HepG2 (cell line): ENCODE results near the gene EMC8. TPM values are rescaled to one million over a fixed set of nuclear protein-coding genes. Genes with fewer than 3 reads are reported as not detected.

ENCODE experiments used
- ATF4 ChIP-seq, 2 experiments: fragments of 450-650 bp in 1 of 2; sonication (generic) in 1 of 2; formaldehyde crosslinking; IDR thresholded peaks; 2 replicates each; pipeline versions ENCODE4 v1.5.0 to v1.8.0; 2020 to 2022; ENCODE audit warnings: mild to moderate bottlenecking in 1 of 2, missing genetic modification reagents in 1 of 2
- FOXJ3 ChIP-seq: sonication (generic); formaldehyde crosslinking; IDR thresholded peaks from 2 replicates; pipeline ENCODE4 v1.4.0; 2020; ENCODE audit warnings: missing genetic modification reagents, mild to moderate bottlenecking, borderline replicate concordance
- HCFC1 ChIP-seq: fragments of 150-350 bp; IDR thresholded peaks from 2 replicates; pipeline ENCODE4 v1.6.1; 2014; ENCODE audit warnings: low read depth, low read length
- HIVEP1 ChIP-seq: sonication (generic); formaldehyde crosslinking; IDR thresholded peaks from 2 replicates; pipeline ENCODE4 v1.4.0; 2020; ENCODE audit warnings: mild to moderate bottlenecking, missing genetic modification reagents
- MAX ChIP-seq: IDR thresholded peaks from 2 replicates; pipeline ENCODE4 v1.6.1; 2012; ENCODE audit warnings: inconsistent platforms
- NR2F1 ChIP-seq, 2 experiments: fragments of 450-650 bp in 1 of 2; formaldehyde crosslinking in 1 of 2; IDR thresholded peaks; 2 replicates each; pipeline versions ENCODE4 v1.5.0 to v1.6.1; 2016 to 2020; ENCODE audit warnings: mild to moderate bottlenecking in 1 of 2, missing compliant biosample characterization in 1 of 2, missing genetic modification reagents in 1 of 2, moderate library complexity in 1 of 2
- SIN3A ChIP-seq: IDR thresholded peaks from 2 replicates; pipeline ENCODE4 v1.6.1; 2011; ENCODE audit warnings: low read depth, mild to moderate bottlenecking, control low read depth, low read length, borderline replicate concordance
- ZBTB38 ChIP-seq: sonication (generic); formaldehyde crosslinking; IDR thresholded peaks from 2 replicates; pipeline ENCODE4 v1.5.1; 2020; ENCODE audit warnings: mild to moderate bottlenecking, missing genetic modification reagents
- ZMYM3 ChIP-seq: sonication (generic); formaldehyde crosslinking; IDR thresholded peaks from 2 replicates; pipeline ENCODE4 v1.5.1; 2020; ENCODE audit warnings: mild to moderate bottlenecking, missing genetic modification reagents
- ZNF225 ChIP-seq: sonication (generic); formaldehyde crosslinking; IDR thresholded peaks from 2 replicates; pipeline ENCODE4 v1.4.0; 2020; ENCODE audit warnings: mild to moderate bottlenecking, missing genetic modification reagents
- ZNF256 ChIP-seq: sonication (generic); formaldehyde crosslinking; conservative IDR thresholded peaks from 2 replicates; pipeline ENCODE4 v1.4.0; 2020; ENCODE audit warnings: missing genetic modification reagents
- ZNF260 ChIP-seq: sonication (generic); formaldehyde crosslinking; IDR thresholded peaks from 2 replicates; pipeline ENCODE4 v1.4.0; 2020; ENCODE audit warnings: missing genetic modification reagents, low read depth, mild to moderate bottlenecking, borderline replicate concordance
- ZNF274 ChIP-seq: sonication (generic); formaldehyde crosslinking; IDR thresholded peaks from 2 replicates; pipeline ENCODE4 v1.5.1; 2020; ENCODE audit warnings: mild to moderate bottlenecking, missing genetic modification reagents
- ZNF318 ChIP-seq: sonication (generic); formaldehyde crosslinking; IDR thresholded peaks from 2 replicates; pipeline ENCODE4 v1.4.0; 2020; ENCODE audit warnings: mild to moderate bottlenecking, missing genetic modification reagents
- ZNF547 ChIP-seq: sonication (generic); formaldehyde crosslinking; IDR thresholded peaks from 2 replicates; pipeline ENCODE4 v1.5.1; 2020; ENCODE audit warnings: mild to moderate bottlenecking, missing genetic modification reagents
- ZNF614 ChIP-seq: IDR thresholded peaks from 2 replicates; pipeline ENCODE4 v1.6.1; 2018; ENCODE audit warnings: missing biosample characterization, missing genetic modification reagents, inconsistent platforms, borderline replicate concordance
- ZNF615 ChIP-seq: sonication (generic); formaldehyde crosslinking; IDR thresholded peaks from 2 replicates; pipeline ENCODE4 v1.5.0; 2020; ENCODE audit warnings: mild to moderate bottlenecking, missing genetic modification reagents, borderline replicate concordance
- ZNF660 ChIP-seq: sonication (generic); formaldehyde crosslinking; IDR thresholded peaks from 2 replicates; pipeline ENCODE4 v1.5.1; 2020; ENCODE audit warnings: mild to moderate bottlenecking, low read depth, missing genetic modification reagents, borderline replicate concordance
- ZNF678 ChIP-seq: sonication (generic); formaldehyde crosslinking; IDR thresholded peaks from 2 replicates; pipeline ENCODE4 v1.4.0; 2020; ENCODE audit warnings: mild to moderate bottlenecking, missing genetic modification reagents
- polyA plus RNA-seq, 8 experiments: library from polyadenylated mRNA; depleted of rRNA in 3 of 8; stranded (reverse) in 7 of 8; unstranded in 1 of 8; fragments of >200 nt; fragmentation: Illumina TruSeq in 4 of 8; extraction: Trizol in 4 of 8; gene quantifications; 2 replicates each; pipeline versions ENCODE4 v1.2.1 to v1.2.3, GENCODE V29; 2011 to 2016; ENCODE audit warnings: low read depth in 4 of 8, missing spikeins in 1 of 8, mixed read lengths in 1 of 8; ENCODE audit not compliant: insufficient read depth in 1 of 8
- total RNA-seq, 5 experiments: library from RNA; depleted of rRNA; stranded (reverse); fragments of >200 nt; fragmentation: Illumina TruSeq; extraction: Trizol; gene quantifications; 2 replicates each; pipeline ENCODE4 v1.2.3, GENCODE V29; 2016; ENCODE audit warnings: low read depth in 1 of 5

The EMC8 gene
- total and polyA plus RNA-seq, 2 of the 13 experiments (the other 11 are each of a cell fraction or from before 2014, with no cell fraction given), result 55.0 to 76.0 TPM

- TF ChIP-seq MAX (peak; percentile 49; the same call in 1 of the 2 replicates), ZNF318 (CRISPR knock-in tag) (0 out of 2 replicates have a peak, but pooled peaks have one; percentile 63), ZNF274 (CRISPR knock-in tag) (no peak), ZNF614 (peak; percentile 90; the same call in 1 of the 2 replicates), FOXJ3 (peak; percentile 93), ZNF256 (no peak), HIVEP1 (CRISPR knock-in tag) (peak; percentile 90), ZNF225 (CRISPR knock-in tag) (peak; percentile 81; the same call in 1 of the 2 replicates), ZNF547 (peak; percentile 54; the same call in 1 of the 2 replicates), HCFC1 (no peak), NR2F1 (CRISPR knock-in tag; IDR thresholded peaks at IDR 0.05) (0 out of 4 replicates have a peak, but pooled peaks have one; percentile 12), ZNF678 (CRISPR knock-in tag) (0 out of 2 replicates have a peak, but pooled peaks have one; percentile 51), SIN3A (no peak), ATF4 (CRISPR knock-in tag; IDR thresholded peaks at IDR 0.05) (peak in 1 of 2 experiments; percentile 88; a peak in 2 of 4 replicates), ZNF660 (CRISPR knock-in tag) (no peak), ZNF615 (CRISPR knock-in tag) (no peak), ZMYM3 (peak; percentile 56; the same call in 1 of the 2 replicates), ZNF260 (no peak), ZBTB38 (peak; percentile 98)
Observed at GRCh38 chr16:85847681-85848601, 48.6 kb upstream of the EMC8 start (continued).
